GM12892 (cell line): ENCODE data around the gene E2F1.

Experiments used
- POLR2A ChIP-seq: IDR thresholded peaks from 2 replicates; pipeline ENCODE4 v1.6.1; 2011; ENCODE audit warnings: low read depth, low read length, control low read depth
- POLR2AphosphoS5 ChIP-seq: IDR thresholded peaks from 2 replicates; pipeline ENCODE4 v1.6.1; 2011; ENCODE audit warnings: low read depth, low read length, control low read depth

GRCh38 chr20:33647603-33648395 is 38.4 kb downstream of the E2F1 start:
- TF ChIP-seq POLR2AphosphoS5, result no peak
- TF ChIP-seq POLR2A, result no peak
